GM21529 (cell line): Measurements from ENCODE around the gene APOL2.
"Not testable (repeated sequence)": the region's sequence is repeated elsewhere in the genome, so short reads cannot be mapped to it uniquely, and the experiment has no call there.

Experiments used
- ATAC-seq: cut with Tn5 transposase; IDR thresholded peaks from one replicate; pipeline ENCODE4 v1.9.1; 2021; ENCODE audit not compliant: unreplicated experiment

The APOL2 gene

GRCh38 chr22:36224245-36224644 lies 15.1 kb downstream of the APOL2 start:
- no peak for ATAC-seq

- no peak for ATAC-seq
Measured at GRCh38 chr22:36223504-36223903, 15.8 kb downstream of the APOL2 start.

- no peak for ATAC-seq
Measured at GRCh38 chr22:36222887-36223450, 16.4 kb downstream of the APOL2 start.

GRCh38 chr22:36221799-36222751 lies 17.3 kb downstream of the APOL2 start:
- no peak for ATAC-seq

- no peak for ATAC-seq
Measured at GRCh38 chr22:36220451-36220921, 18.8 kb downstream of the APOL2 start.

- no peak for ATAC-seq
Measured at GRCh38 chr22:36218648-36219193, 20.6 kb downstream of the APOL2 start.

- ATAC-seq: no peak
Measured at GRCh38 chr22:36215981-36216380, 23.3 kb downstream of the APOL2 start.

GRCh38 chr22:36213586-36213985 lies 25.7 kb downstream of the APOL2 start:
- no peak for ATAC-seq

GRCh38 chr22:36212901-36213300 lies 26.4 kb downstream of the APOL2 start:
- no peak for ATAC-seq

- no peak for ATAC-seq
Measured at GRCh38 chr22:36211237-36211861, 28.0 kb downstream of the APOL2 start.

- ATAC-seq: no peak
Measured at GRCh38 chr22:36210224-36210623, 29.1 kb downstream of the APOL2 start.

GRCh38 chr22:36209488-36209908 lies 29.8 kb downstream of the APOL2 start:
- ATAC-seq: not testable (repeated sequence)

GRCh38 chr22:36208914-36209313 lies 30.4 kb downstream of the APOL2 start:
- no peak for ATAC-seq

GRCh38 chr22:36208162-36208765 lies 31.1 kb downstream of the APOL2 start:
- no peak for ATAC-seq

- ATAC-seq: no peak
Measured at GRCh38 chr22:36206255-36206654, 33.1 kb downstream of the APOL2 start.

- not testable (repeated sequence) for ATAC-seq
Measured at GRCh38 chr22:36205573-36205972, 33.8 kb downstream of the APOL2 start.

GRCh38 chr22:36204632-36205015 lies 34.7 kb downstream of the APOL2 start:
- ATAC-seq: no peak

GRCh38 chr22:36204001-36204631 lies 35.2 kb downstream of the APOL2 start:
- no peak for ATAC-seq

- not testable (repeated sequence) for ATAC-seq
Measured at GRCh38 chr22:36203441-36203840, 35.9 kb downstream of the APOL2 start.

- ATAC-seq: not testable (repeated sequence)
Measured at GRCh38 chr22:36202906-36203305, 36.4 kb downstream of the APOL2 start.
